NCI-H1048 (cell line): ENCODE data around the gene CACNA2D3.
"Not testable (repeated sequence)": the region's sequence is repeated elsewhere in the genome, so short reads cannot be mapped to it uniquely, and the experiment has no call there.

Experiments
- DNase-seq: peaks from one replicate; lab custom pipeline; 2025; lab: John Stamatoyannopoulos, UW

Gene CACNA2D3

GRCh38 chr3:54573858-54574257 lies 451.5 kb downstream of the CACNA2D3 start:
- DNase-seq, result no peak

- no peak for DNase-seq
Measured at GRCh38 chr3:54574906-54575617, 452.7 kb downstream of the CACNA2D3 start.

GRCh38 chr3:54575618-54575960 lies 453.2 kb downstream of the CACNA2D3 start:
- no peak for DNase-seq

GRCh38 chr3:54577313-54577712 lies 455.0 kb downstream of the CACNA2D3 start:
- DNase-seq, result no peak

GRCh38 chr3:54578417-54578816 lies 456.1 kb downstream of the CACNA2D3 start:
- DNase-seq, result no peak

- DNase-seq, result no peak
Measured at GRCh38 chr3:54580453-54580852, 458.1 kb downstream of the CACNA2D3 start.

GRCh38 chr3:54582424-54582823 lies 460.1 kb downstream of the CACNA2D3 start:
- no peak for DNase-seq

DNA sequence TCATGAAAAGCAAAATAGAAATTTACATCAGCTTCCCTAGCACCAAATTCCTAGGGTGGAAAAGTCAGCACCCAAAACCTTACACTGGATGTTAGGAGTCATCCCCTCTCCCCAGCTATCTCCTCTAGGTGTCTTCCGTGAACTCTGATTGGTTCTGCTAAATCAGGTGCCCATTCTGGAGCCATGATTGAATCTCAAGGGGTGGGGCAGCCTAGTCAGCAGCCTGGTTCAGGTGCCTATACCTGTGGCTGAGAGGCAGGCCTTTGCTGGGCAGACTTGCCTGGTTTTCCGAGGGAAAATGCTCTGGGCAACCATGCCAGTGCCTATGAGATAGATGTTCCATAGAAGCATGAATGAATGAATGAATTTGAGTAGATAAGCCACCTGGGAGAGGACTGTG lies 468.8 kb downstream of the CACNA2D3 start:
- DNase-seq, result no peak

- no peak for DNase-seq
Measured at GRCh38 chr3:54593653-54594052, 471.3 kb downstream of the CACNA2D3 start.

- DNase-seq, result no peak
Measured at GRCh38 chr3:54596087-54596486, 473.7 kb downstream of the CACNA2D3 start.

GRCh38 chr3:54599716-54600115 lies 477.4 kb downstream of the CACNA2D3 start:
- DNase-seq, result no peak

DNA sequence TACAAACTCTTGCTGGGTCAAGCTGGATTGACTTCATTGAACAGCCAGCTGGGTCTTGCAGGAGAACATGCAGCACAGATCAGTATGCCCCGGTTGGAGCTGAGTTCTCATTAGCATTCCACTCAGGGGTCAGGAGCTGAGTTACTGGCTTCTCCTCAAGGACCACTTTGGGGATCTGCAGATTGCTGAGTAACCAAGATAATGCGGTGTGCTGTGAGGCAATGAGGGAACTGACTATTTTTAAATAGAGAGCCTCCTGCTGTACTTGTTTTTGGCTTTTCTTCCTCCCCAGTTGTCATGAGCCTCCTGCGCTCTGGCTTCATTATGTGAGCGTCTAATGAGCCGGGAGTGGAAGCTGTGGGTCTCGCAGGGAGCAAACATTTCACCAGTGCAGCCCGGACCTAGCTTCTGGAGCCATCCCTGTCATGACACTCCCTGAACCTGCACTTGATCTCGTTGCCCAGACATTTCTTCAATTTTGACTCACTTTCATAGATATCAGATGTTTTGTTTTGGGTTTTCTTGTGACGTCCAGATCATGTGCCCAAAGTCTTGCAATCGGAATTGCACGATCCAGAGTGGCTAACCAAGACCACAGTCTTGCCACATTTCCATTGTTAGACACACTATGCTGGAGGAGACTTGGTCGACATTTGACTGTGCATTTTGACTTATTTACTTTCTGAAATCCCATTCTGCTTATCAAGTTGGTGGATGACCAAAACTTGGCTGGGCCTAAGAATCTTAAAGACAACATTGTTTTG lies 478.3 kb downstream of the CACNA2D3 start:
- DNase-seq, result no peak

DNA sequence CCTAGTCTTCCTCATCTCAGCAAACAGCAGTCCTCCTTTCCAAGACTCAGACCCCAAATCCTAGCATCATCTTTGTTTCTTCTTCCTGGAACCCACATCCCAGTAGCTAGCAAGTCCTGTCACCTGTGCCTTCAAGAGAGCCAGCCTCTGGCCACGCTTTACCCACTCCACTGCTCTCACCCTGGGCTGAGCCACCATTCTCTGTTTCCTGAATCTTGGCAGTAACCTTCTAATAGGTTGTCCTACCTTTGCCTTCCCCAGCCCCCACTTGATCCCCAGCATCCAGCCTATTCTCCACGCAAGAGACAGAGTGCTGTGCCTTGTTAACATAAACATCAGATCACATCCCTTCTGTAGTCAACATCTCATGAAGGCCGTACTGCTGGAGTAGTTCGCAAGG lies 482.1 kb downstream of the CACNA2D3 start:
- DNase-seq, result no peak

GRCh38 chr3:54608041-54608440 lies 485.7 kb downstream of the CACNA2D3 start:
- no peak for DNase-seq

GRCh38 chr3:54619053-54619452 lies 496.7 kb downstream of the CACNA2D3 start:
- DNase-seq, result no peak

- DNase-seq, result no peak
Measured at GRCh38 chr3:54619531-54619930, 497.2 kb downstream of the CACNA2D3 start.

GRCh38 chr3:54621184-54621583 lies 498.8 kb downstream of the CACNA2D3 start:
- no peak for DNase-seq

DNA sequence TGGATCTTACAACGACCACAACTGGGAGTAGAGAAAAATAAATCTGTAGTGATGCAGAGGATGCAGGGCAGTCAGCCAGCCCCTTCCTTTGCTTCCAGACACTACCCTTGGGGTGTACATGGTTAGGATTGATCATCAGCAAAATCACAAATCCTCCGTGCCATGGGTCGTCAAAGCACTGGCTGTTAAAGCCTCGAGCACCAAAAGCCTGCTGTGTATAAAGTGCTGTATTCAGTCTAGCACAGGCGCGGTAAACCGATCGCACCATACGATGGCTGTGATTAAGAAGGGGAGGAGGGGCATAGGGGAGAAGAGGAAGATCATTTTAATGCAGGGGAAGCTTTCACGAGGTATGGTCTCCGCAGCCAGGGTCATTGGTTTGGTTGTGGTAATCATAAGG lies 500.3 kb downstream of the CACNA2D3 start:
- no peak for DNase-seq

GRCh38 chr3:54625805-54626787 lies 503.7 kb downstream of the CACNA2D3 start:
- DNase-seq, result no peak

GRCh38 chr3:54628888-54629441 lies 506.6 kb downstream of the CACNA2D3 start:
- no peak for DNase-seq

GRCh38 chr3:54630101-54630623 lies 507.8 kb downstream of the CACNA2D3 start:
- DNase-seq, result no peak

DNA sequence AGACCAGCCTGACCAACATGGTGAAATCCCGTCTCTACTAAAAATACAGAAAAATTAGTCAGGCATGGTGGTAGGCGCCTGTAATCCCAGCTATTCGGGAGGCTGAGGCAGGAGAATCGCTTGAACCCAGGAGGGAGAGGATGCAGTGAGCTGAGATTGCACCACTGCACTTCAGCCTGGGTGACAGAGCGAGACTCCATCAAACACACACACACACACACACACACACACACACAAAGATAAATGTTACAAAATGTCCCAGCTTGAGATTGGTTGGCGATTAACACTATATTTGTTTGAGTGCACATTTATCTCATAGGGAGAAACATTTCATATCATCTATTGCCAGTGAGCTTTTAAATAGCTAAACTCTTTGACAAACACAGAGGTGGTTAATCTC lies 508.6 kb downstream of the CACNA2D3 start:
- DNase-seq, result not testable (repeated sequence)
